OCI-LY7 (cell line): ENCODE results near the gene MTRF1L.

Experiments
- CTCF ChIP-seq: fragments of 200-600 bp; sonication (generic); conservative IDR thresholded peaks from 2 replicates; pipeline ENCODE4 v1.5.1; 2014; ENCODE audit warnings: mild to moderate bottlenecking, antibody characterized with exemption, low read length, moderate library complexity, mixed read lengths
- EZH2phosphoT487 ChIP-seq: fragments of 200-600 bp; sonication (generic); IDR thresholded peaks from 2 replicates; pipeline ENCODE4 v1.6.1; 2018; ENCODE audit warnings: low read depth, borderline replicate concordance, mild to moderate bottlenecking, mixed run types, antibody characterized with exemption, low read length, moderate library complexity, mixed read lengths

- TF ChIP-seq CTCF: no peak
- TF ChIP-seq EZH2phosphoT487: no peak
Observed at GRCh38 chr6:152943260-152943897, 59.1 kb downstream of the MTRF1L start.
